GM12865 (cell line): ENCODE results near the gene BDH1.

Experiments
- DNase-seq: peaks from one replicate; pipeline ENCODE4 v3.0.0; 2010; ENCODE audit warnings: low read depth
- H3K4me3 ChIP-seq: 2 replicates; pipeline ENCODE4 v1.5.1; 2011; ENCODE audit warnings: mild to moderate bottlenecking, low read depth, low read length, control low read depth
- TF ChIP-seq, protein P1 (sequence below): IDR thresholded peaks from 2 replicates; pipeline ENCODE4 v1.5.1; 2011; ENCODE audit warnings: low read length, control low read depth, low read depth, inconsistent platforms; ENCODE audit not compliant: insufficient read depth; ENCODE audit errors: missing control alignments

Gene BDH1

DNA sequence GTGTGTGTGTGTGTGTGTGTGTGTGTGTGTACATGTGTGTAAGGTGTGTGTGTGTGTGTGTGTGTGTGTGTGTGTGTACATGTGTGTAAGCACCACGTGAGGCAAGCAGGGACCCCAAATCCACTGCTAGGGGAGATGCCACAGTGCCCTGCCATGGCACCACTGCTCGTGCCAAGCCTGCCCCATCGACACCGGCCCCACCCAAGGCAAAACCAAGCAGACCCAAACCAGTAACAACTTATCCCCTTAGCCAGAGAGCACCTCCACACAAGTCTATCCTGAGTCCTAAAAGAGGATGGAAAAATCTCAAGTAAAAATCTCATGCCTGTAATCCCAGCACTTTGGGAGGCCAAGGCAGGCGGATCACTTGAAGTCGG, 45.1 kb downstream of the BDH1 start:
- no peak overlapping the region for H3K4me3 ChIP-seq
- TF ChIP-seq, protein P1, sequence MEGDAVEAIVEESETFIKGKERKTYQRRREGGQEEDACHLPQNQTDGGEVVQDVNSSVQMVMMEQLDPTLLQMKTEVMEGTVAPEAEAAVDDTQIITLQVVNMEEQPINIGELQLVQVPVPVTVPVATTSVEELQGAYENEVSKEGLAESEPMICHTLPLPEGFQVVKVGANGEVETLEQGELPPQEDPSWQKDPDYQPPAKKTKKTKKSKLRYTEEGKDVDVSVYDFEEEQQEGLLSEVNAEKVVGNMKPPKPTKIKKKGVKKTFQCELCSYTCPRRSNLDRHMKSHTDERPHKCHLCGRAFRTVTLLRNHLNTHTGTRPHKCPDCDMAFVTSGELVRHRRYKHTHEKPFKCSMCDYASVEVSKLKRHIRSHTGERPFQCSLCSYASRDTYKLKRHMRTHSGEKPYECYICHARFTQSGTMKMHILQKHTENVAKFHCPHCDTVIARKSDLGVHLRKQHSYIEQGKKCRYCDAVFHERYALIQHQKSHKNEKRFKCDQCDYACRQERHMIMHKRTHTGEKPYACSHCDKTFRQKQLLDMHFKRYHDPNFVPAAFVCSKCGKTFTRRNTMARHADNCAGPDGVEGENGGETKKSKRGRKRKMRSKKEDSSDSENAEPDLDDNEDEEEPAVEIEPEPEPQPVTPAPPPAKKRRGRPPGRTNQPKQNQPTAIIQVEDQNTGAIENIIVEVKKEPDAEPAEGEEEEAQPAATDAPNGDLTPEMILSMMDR: no peak
- no peak for DNase-seq

DNA sequence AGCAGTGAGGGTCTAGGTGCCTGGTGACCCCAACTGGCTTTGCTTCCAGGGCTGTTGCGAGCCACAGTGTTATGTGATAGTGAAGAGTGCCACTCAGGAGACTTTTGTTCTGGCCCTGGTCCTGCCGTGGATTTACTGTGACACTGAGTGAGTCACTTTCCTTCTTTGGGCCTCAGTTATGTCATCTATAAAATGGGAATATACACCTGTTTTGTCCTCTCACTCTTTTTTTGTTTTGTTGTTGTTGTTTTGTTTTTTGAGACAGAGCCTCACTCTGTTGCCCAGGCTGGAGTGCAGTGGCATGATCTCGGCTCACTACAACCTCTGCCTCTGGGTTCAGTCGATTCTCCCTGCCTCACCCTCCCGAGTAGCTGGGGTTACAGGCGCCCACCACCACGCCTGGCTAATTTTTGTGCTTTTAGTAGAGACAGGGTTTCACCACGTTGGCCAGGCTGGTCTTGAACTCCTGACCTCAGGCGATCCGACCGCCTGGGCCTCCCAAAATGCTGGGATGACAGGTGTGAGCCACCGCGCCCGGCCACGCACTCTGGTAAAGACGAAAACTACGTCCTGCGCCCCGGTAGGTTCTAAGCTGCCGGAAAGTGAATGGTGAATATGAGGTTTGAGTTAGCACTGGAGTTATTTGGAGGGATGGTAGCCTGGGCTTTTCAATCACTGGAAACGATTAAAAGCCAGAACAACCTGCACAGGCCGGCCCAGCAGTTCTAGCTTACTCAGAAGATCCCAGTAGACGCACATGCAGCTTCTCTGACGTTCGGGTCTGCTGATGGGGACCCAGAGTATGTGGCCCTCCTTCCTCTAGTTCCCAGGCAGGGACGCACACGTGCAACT, 46.6 kb downstream of the BDH1 start:
- TF ChIP-seq, protein P1: no peak
- no peak overlapping the region for H3K4me3 ChIP-seq
- no peak for DNase-seq

DNA sequence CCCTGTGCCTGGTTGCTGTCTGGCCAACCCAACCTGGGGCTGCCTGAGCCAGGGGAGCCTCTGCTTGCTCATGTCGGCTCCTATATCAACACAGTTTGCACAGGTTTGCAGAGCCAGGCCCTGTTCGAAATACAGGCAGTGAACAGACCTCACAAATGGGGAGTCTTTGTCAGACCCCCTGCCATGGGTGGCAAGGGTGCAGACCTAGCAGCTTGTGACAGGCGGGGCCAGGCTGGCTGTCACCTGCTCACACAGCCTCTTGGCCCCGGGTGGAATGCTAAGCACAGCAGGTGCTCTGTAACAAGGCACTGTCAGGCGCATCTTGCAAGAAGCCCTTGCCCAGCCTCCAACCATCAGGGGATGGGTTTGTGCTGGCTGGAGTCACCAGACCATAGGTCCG, 47.3 kb downstream of the BDH1 start:
- no peak for DNase-seq
- H3K4me3 ChIP-seq: no peak overlapping the region
- TF ChIP-seq, protein P1: no peak

DNA sequence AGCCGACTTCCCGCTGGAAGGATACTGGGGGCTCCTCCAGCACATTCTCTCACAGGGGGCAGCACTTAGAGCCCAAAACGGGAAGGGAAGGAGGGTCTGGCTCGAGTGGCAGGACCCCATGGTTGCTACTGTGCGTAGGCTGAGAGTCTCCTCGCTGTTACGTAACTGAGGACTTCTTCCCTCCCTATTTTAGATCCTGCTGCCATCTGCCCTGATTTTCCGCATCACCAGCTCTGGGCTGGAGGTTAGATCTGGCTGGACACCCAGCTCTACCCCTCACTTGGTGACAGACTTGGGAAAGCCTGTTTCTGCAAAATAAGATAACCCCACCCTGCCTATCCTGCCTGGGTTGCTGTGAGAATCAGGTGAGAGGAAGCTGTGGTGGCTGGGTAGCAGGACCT, 47.7 kb downstream of the BDH1 start:
- TF ChIP-seq, protein P1: no peak
- DNase-seq: no peak
- H3K4me3 ChIP-seq: no peak overlapping the region

DNA sequence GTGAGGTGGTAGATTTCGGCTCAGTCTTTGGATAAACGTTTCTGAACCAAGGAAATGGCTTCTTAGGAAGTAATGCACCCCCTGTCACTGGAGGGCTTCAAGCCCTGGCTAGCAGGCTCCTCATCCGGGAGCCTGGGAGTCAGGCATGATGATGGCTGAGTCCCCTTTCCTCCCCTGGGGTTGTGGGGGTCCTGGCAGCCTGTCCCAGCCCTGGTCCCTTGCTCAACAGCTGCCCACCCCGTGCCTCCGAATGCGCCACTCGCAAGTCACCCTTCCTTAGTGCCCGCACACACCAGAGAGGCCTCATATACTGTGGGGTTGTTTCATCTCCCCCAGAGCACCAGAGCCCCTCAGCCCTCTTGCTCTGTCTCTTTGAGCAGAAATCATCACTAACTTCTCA, 48.2 kb downstream of the BDH1 start:
- TF ChIP-seq, protein P1: no peak
- H3K4me3 ChIP-seq: no peak overlapping the region
- DNase-seq: no peak

DNA sequence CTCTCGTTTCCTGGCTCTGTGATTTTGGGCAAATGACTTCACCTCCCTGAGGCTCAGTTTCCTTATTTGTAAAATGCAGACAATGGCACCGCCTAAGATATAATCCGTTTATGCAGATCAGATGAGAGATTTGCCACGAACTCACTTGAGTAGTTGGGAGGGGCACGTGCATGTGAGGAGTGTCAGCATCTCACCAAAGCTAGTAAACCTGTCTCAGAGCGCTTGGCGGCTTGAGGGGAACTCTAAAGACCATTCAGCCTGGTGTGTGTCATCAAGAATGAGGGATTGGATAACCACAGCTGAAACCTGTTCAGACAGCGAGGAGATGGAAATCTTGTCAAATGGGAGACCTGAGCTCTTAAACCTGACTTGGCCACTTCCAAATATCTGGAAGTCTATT, 48.7 kb downstream of the BDH1 start:
- DNase-seq: no peak
- TF ChIP-seq, protein P1: no peak
- H3K4me3 ChIP-seq: no peak overlapping the region
